HEK293 (cell line): Measurements from ENCODE around the gene HCAR3.

Source experiments
- CTCF ChIA-PET: fragments of 350-600 bp; formaldehyde crosslinking; extraction: SDS; loops from one replicate; lab custom pipeline; 2021; ENCODE audit warnings: antibody characterized with exemption; lab: Yijun Ruan, JAX
- POLR2A ChIA-PET: fragments of 300-600 bp; formaldehyde crosslinking; extraction: SDS; loops from one replicate; lab custom pipeline; 2020; ENCODE audit warnings: antibody characterized with exemption, inconsistent platforms; lab: Yijun Ruan, JAX
- H3K27ac ChIP-seq: fragments of 200-500 bp; sonication (Bioruptor generic); 2 replicates; pipeline ENCODE4 v1.5.1; 2014; ENCODE audit warnings: low read depth, low read length, control low read depth, inconsistent platforms; ENCODE audit errors: extremely low read depth
- H3K36me3 ChIP-seq, 2 experiments: fragments of 200-500 bp in 1 of 2; sonication (Bioruptor generic) in 1 of 2; 1 replicate in 1 of 2; 2 replicates in 1 of 2; pipeline ENCODE4 v1.5.1; 2014 to 2017; ENCODE audit warnings: inconsistent platforms in 2 of 2, low read length in 2 of 2; ENCODE audit not compliant: control insufficient read depth in 2 of 2, insufficient read depth in 1 of 2
- H3K4me1 ChIP-seq: fragments of 200-500 bp; sonication (Bioruptor generic); 2 replicates; pipeline ENCODE4 v1.5.1; 2014; ENCODE audit warnings: mild to moderate bottlenecking, low read length, inconsistent platforms; ENCODE audit not compliant: control insufficient read depth, insufficient read depth
- H3K4me3 ChIP-seq: 2 replicates; pipeline ENCODE4 v1.5.1; 2011; ENCODE audit warnings: low read depth, mild to moderate bottlenecking, control low read depth, low read length, moderate library complexity
- H3K9me3 ChIP-seq: fragments of 200-500 bp; sonication (Bioruptor generic); 2 replicates; pipeline ENCODE4 v1.5.1; 2014; ENCODE audit warnings: low read depth, low read length, inconsistent platforms; ENCODE audit not compliant: control insufficient read depth, insufficient read depth
- SP3 ChIP-seq: fragments of 450-650 bp; formaldehyde crosslinking; IDR thresholded peaks from 2 replicates; pipeline ENCODE4 v1.5.1; 2016; ENCODE audit warnings: missing biosample characterization, missing genetic modification characterization
- ZBTB1 ChIP-seq: fragments of 450-650 bp; formaldehyde crosslinking; IDR thresholded peaks from 2 replicates; pipeline ENCODE4 v1.5.1; 2016; ENCODE audit warnings: missing biosample characterization, missing genetic modification characterization
- ZNF138 ChIP-seq: fragments of 450-650 bp; formaldehyde crosslinking; IDR thresholded peaks from 2 replicates; pipeline ENCODE4 v1.5.1; 2016; ENCODE audit warnings: missing biosample characterization, missing genetic modification characterization, borderline replicate concordance
- ZNF16 ChIP-seq: fragments of 450-650 bp; formaldehyde crosslinking; IDR thresholded peaks from 2 replicates; pipeline ENCODE4 v1.5.1; 2016; ENCODE audit warnings: low read depth, missing biosample characterization, missing genetic modification characterization
- ZNF239 ChIP-seq: fragments of 450-650 bp; formaldehyde crosslinking; IDR thresholded peaks from 2 replicates; pipeline ENCODE4 v1.5.1; 2016; ENCODE audit warnings: missing biosample characterization, missing genetic modification characterization
- ZNF248 ChIP-seq: fragments of 450-650 bp; formaldehyde crosslinking; IDR thresholded peaks from 2 replicates; pipeline ENCODE4 v1.5.1; 2017; ENCODE audit warnings: missing biosample characterization, missing genetic modification characterization
- ZNF274 ChIP-seq, 2 experiments: fragments of 200-500 bp in 1 of 2; fragments of 450-650 bp in 1 of 2; sonication (Bioruptor generic) in 1 of 2; formaldehyde crosslinking in 1 of 2; IDR thresholded peaks; 2 replicates each; pipeline versions ENCODE4 v1.5.1 to v1.6.1; 2014 to 2016; ENCODE audit warnings: borderline replicate concordance in 1 of 2, inconsistent platforms in 1 of 2, low read length in 1 of 2, missing biosample characterization in 1 of 2, missing genetic modification characterization in 1 of 2
- ZNF335 ChIP-seq: fragments of 450-650 bp; formaldehyde crosslinking; conservative IDR thresholded peaks from 2 replicates; pipeline ENCODE4 v1.5.1; 2016; ENCODE audit warnings: missing biosample characterization, missing genetic modification characterization
- ZNF394 ChIP-seq: fragments of 450-650 bp; formaldehyde crosslinking; IDR thresholded peaks from 2 replicates; pipeline ENCODE4 v1.5.1; 2016; ENCODE audit warnings: missing biosample characterization, missing genetic modification characterization, mild to moderate bottlenecking, moderate library complexity, borderline replicate concordance
- ZNF473 ChIP-seq: fragments of 450-650 bp; formaldehyde crosslinking; IDR thresholded peaks from 2 replicates; pipeline ENCODE4 v1.5.1; 2017; ENCODE audit warnings: missing biosample characterization, missing genetic modification characterization
- ZNF549 ChIP-seq: fragments of 450-650 bp; IDR thresholded peaks from 2 replicates; pipeline ENCODE4 v1.5.1; 2018; ENCODE audit warnings: missing biosample characterization, missing genetic modification characterization, mild to moderate bottlenecking, inconsistent platforms, moderate library complexity
- ZNF664 ChIP-seq: fragments of 450-650 bp; formaldehyde crosslinking; IDR thresholded peaks from 2 replicates; pipeline ENCODE4 v1.5.1; 2016; ENCODE audit warnings: missing biosample characterization, missing genetic modification characterization
- ZNF76 ChIP-seq: fragments of 450-650 bp; formaldehyde crosslinking; IDR thresholded peaks from 2 replicates; pipeline ENCODE4; 2016; ENCODE audit warnings: low read depth, missing biosample characterization, missing genetic modification characterization, borderline replicate concordance
- ZNF785 ChIP-seq: fragments of 450-650 bp; formaldehyde crosslinking; IDR thresholded peaks from 2 replicates; pipeline ENCODE4 v1.5.1; 2016; ENCODE audit warnings: missing biosample characterization, missing genetic modification characterization
- TF ChIP-seq, protein P1 (sequence below): fragments of 450-650 bp; formaldehyde crosslinking; IDR thresholded peaks from 2 replicates; pipeline ENCODE4 v1.5.1; 2016; ENCODE audit warnings: missing biosample characterization, missing genetic modification characterization, low read depth
- TF ChIP-seq, protein P2 (sequence below): fragments of 450-650 bp; formaldehyde crosslinking; IDR thresholded peaks from 2 replicates; pipeline ENCODE4 v1.5.1; 2017; ENCODE audit warnings: missing biosample characterization, missing genetic modification characterization
- TF ChIP-seq, protein P3 (sequence below): fragments of 450-650 bp; formaldehyde crosslinking; IDR thresholded peaks from 2 replicates; pipeline ENCODE4 v1.5.1; 2017; ENCODE audit warnings: missing biosample characterization, missing genetic modification characterization
- TF ChIP-seq, protein P4 (sequence below): fragments of 450-650 bp; formaldehyde crosslinking; IDR thresholded peaks from 2 replicates; pipeline ENCODE4 v1.5.1; 2017; ENCODE audit warnings: missing biosample characterization, missing genetic modification characterization
- TF ChIP-seq, protein P5 (sequence below): fragments of 450-650 bp; formaldehyde crosslinking; IDR thresholded peaks from 2 replicates; pipeline ENCODE4 v1.5.1; 2017; ENCODE audit warnings: missing biosample characterization, mild to moderate bottlenecking, missing genetic modification characterization, moderate library complexity
- TF ChIP-seq, protein P6 (sequence below): sonication (generic); formaldehyde crosslinking; IDR thresholded peaks from 2 replicates; pipeline ENCODE4 v1.8.1; 2022; ENCODE audit warnings: mild to moderate bottlenecking, moderate library complexity, missing genetic modification reagents

The HCAR3 gene

DNA sequence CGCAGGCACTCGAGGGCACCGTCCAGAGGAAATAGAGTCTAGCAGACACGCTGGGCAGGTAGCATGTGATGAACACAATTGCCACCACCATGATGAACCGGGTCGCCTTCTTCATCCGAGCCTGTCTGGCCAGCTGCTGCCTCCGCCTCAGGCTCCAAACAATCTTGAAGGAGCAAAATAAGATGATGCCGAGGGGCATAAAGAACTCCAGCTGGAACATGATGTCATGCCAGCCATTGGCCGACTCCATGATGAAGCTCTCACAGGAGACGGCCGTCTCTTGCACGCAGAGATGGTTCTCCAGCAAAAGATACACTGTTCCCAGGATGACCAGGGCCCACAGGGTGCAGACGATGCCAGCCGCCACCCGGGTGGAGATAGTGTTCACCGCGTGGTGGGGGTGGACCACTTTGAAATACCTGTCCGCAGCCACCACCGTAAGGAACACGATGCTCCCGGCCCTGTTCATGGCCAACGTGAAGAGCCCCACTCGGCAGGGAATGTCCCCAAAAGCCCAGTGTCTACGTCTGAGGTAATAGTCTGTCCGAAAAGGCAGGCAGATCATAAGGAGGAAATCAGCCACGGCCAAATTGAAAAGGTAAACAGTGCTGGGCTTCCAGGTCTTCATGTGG, 13.1 kb upstream of the HCAR3 start:
- Histone ChIP-seq H3K4me3 (no peak overlapping the region), H3K27ac (no peak overlapping the region), H3K36me3 (no peaks in the 10 kb centered on the region), H3K9me3 (no peaks in the 10 kb centered on the region), H3K4me1 (no peaks in the 10 kb centered on the region)
- TF ChIP-seq ZNF16 (no peak), SP3 (tag by site-specific recombination) (no peak), ZNF138 (tag by site-specific recombination) (no peak), ZNF473 (tag by site-specific recombination) (no peak), ZNF394 (tag by site-specific recombination) (no peak), ZNF335 (tag by site-specific recombination) (no peak), ZNF239 (tag by site-specific recombination) (no peak), ZNF549 (tag by site-specific recombination) (no peak), ZNF274 (IDR thresholded peaks at IDR 0.05; ENCODE audit: low read length) (no peak), ZNF274 (tag by site-specific recombination; IDR thresholded peaks at IDR 0.05; ENCODE audit: borderline replicate concordance) (no peak), ZNF248 (no peak), ZNF76 (tag by site-specific recombination) (no peak), ZBTB1 (no peak)
- TF ChIP-seq, protein P1, sequence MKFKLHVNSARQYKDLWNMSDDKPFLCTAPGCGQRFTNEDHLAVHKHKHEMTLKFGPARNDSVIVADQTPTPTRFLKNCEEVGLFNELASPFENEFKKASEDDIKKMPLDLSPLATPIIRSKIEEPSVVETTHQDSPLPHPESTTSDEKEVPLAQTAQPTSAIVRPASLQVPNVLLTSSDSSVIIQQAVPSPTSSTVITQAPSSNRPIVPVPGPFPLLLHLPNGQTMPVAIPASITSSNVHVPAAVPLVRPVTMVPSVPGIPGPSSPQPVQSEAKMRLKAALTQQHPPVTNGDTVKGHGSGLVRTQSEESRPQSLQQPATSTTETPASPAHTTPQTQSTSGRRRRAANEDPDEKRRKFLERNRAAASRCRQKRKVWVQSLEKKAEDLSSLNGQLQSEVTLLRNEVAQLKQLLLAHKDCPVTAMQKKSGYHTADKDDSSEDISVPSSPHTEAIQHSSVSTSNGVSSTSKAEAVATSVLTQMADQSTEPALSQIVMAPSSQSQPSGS: no peak
- TF ChIP-seq, protein P2, sequence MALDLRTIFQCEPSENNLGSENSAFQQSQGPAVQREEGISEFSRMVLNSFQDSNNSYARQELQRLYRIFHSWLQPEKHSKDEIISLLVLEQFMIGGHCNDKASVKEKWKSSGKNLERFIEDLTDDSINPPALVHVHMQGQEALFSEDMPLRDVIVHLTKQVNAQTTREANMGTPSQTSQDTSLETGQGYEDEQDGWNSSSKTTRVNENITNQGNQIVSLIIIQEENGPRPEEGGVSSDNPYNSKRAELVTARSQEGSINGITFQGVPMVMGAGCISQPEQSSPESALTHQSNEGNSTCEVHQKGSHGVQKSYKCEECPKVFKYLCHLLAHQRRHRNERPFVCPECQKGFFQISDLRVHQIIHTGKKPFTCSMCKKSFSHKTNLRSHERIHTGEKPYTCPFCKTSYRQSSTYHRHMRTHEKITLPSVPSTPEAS (tag by site-specific recombination): no peak
- TF ChIP-seq, protein P3, sequence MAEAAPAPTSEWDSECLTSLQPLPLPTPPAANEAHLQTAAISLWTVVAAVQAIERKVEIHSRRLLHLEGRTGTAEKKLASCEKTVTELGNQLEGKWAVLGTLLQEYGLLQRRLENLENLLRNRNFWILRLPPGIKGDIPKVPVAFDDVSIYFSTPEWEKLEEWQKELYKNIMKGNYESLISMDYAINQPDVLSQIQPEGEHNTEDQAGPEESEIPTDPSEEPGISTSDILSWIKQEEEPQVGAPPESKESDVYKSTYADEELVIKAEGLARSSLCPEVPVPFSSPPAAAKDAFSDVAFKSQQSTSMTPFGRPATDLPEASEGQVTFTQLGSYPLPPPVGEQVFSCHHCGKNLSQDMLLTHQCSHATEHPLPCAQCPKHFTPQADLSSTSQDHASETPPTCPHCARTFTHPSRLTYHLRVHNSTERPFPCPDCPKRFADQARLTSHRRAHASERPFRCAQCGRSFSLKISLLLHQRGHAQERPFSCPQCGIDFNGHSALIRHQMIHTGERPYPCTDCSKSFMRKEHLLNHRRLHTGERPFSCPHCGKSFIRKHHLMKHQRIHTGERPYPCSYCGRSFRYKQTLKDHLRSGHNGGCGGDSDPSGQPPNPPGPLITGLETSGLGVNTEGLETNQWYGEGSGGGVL (tag by site-specific recombination): no peak
- POLR2A ChIA-PET: no interaction called here
- CTCF ChIA-PET: interaction anchor here (0.6 kb wide), 1 partner anchor 66 kb away, joined by 4 read pairs; no protein-coding TSS in a partner anchor

DNA sequence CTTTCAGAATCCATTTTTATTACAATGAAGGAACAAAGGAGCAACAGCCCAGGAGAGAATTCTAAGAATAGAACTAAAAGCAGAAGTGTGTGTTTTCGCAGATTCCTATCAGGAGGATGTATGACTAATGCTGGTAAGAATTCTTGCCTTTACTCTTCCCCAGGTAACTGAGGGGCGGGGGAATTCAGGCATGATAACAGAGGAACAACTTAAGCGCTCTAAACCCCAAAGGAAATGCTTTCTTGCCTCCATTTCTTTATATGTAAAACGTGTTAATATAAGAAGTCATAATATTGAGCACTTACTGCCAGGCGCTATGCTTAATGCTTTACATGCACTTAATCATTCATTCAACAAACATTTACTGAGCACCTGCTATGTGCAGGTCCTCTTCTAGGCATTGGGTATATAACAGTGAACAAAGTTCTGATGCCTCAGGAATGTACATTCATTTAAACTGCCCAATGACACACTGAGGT, 9.5 kb upstream of the HCAR3 start:
- H3K36me3 ChIP-seq: no peaks in the 10 kb centered on the region
- no peak overlapping the region for H3K4me3 ChIP-seq
- no peaks in the 10 kb centered on the region for H3K9me3 ChIP-seq
- ChIA-PET CTCF (interaction anchor here (0.7 to 1.3 kb wide), 3 partner anchors 56 to 88 kb away, joined by 3 to 8 read pairs (median 3); no protein-coding TSS in a partner anchor), POLR2A (interaction anchor here (0.5 kb wide), 1 partner anchor 501 kb away, joined by 5 read pairs; no protein-coding TSS in a partner anchor)
- TF ChIP-seq, protein P4, sequence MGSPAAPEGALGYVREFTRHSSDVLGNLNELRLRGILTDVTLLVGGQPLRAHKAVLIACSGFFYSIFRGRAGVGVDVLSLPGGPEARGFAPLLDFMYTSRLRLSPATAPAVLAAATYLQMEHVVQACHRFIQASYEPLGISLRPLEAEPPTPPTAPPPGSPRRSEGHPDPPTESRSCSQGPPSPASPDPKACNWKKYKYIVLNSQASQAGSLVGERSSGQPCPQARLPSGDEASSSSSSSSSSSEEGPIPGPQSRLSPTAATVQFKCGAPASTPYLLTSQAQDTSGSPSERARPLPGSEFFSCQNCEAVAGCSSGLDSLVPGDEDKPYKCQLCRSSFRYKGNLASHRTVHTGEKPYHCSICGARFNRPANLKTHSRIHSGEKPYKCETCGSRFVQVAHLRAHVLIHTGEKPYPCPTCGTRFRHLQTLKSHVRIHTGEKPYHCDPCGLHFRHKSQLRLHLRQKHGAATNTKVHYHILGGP (tag by site-specific recombination): no peak
- TF ChIP-seq ZNF664 (tag by site-specific recombination) (peak; percentile 85; the same call in 1 of the 2 replicates), ZNF785 (tag by site-specific recombination) (no peak)
- TF ChIP-seq, protein P5, sequence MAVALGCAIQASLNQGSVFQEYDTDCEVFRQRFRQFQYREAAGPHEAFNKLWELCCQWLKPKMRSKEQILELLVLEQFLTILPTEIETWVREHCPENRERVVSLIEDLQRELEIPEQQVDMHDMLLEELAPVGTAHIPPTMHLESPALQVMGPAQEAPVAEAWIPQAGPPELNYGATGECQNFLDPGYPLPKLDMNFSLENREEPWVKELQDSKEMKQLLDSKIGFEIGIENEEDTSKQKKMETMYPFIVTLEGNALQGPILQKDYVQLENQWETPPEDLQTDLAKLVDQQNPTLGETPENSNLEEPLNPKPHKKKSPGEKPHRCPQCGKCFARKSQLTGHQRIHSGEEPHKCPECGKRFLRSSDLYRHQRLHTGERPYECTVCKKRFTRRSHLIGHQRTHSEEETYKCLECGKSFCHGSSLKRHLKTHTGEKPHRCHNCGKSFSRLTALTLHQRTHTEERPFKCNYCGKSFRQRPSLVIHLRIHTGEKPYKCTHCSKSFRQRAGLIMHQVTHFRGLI (tag by site-specific recombination): no peak
- TF ChIP-seq, protein P6, sequence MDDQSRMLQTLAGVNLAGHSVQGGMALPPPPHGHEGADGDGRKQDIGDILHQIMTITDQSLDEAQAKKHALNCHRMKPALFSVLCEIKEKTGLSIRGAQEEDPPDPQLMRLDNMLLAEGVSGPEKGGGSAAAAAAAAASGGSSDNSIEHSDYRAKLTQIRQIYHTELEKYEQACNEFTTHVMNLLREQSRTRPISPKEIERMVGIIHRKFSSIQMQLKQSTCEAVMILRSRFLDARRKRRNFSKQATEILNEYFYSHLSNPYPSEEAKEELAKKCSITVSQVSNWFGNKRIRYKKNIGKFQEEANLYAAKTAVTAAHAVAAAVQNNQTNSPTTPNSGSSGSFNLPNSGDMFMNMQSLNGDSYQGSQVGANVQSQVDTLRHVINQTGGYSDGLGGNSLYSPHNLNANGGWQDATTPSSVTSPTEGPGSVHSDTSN (CRISPR knock-in tag): no peak
- no peaks in the 10 kb centered on the region for H3K4me1 ChIP-seq
- H3K27ac ChIP-seq: no peak overlapping the region
